ENCODE results near the gene MRC2. TPM values are rescaled to one million over a fixed set of nuclear protein-coding genes. Genes with fewer than 3 reads are reported as not detected.

The MRC2 gene
- total RNA-seq, 4 donors from 2014 or later = 51.9 to 117 (median 78.0) TPM

DNA sequence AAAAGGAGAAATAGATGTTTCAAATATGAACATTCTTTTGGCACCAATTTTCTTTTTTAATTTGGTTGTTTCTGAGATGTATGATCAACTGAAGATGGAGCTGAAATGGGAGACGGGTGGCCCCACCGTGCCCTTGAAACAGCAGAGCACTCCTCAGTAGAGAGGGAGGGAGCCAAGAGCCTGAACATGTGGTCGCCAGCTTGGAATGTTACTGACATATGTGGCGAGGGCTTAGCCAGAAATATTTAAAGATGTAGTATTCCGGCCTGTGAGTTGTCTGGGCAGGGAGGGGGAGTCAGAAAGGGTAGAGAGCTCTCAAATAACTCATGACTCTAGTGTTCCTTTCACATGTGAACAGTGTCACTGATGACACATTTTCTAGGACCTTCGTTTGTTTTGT lies 13.3 kb upstream of the MRC2 start:
- H3K27me3 ChIP-seq = no peaks in the 10 kb centered on the region
- peaks cover 0 to 69% (median 11%) of the 10 kb centered on the region in 3 donors for H3K36me3 ChIP-seq
- WGBS, 2 donors = 50 to 51% methylated on average over 6 of the region's 6 CpGs
- no peak overlapping the region for H3K4me3 ChIP-seq
- no peak for TF ChIP-seq EP300 (IDR thresholded peaks at IDR 0.05)
- TF ChIP-seq, protein P1, sequence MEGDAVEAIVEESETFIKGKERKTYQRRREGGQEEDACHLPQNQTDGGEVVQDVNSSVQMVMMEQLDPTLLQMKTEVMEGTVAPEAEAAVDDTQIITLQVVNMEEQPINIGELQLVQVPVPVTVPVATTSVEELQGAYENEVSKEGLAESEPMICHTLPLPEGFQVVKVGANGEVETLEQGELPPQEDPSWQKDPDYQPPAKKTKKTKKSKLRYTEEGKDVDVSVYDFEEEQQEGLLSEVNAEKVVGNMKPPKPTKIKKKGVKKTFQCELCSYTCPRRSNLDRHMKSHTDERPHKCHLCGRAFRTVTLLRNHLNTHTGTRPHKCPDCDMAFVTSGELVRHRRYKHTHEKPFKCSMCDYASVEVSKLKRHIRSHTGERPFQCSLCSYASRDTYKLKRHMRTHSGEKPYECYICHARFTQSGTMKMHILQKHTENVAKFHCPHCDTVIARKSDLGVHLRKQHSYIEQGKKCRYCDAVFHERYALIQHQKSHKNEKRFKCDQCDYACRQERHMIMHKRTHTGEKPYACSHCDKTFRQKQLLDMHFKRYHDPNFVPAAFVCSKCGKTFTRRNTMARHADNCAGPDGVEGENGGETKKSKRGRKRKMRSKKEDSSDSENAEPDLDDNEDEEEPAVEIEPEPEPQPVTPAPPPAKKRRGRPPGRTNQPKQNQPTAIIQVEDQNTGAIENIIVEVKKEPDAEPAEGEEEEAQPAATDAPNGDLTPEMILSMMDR (IDR thresholded peaks at IDR 0.05) = no peak
- no peak for TF ChIP-seq POLR2A (IDR thresholded peaks at IDR 0.05)
- peaks cover 0 to 25% (median 0%) of the 10 kb centered on the region in 4 donors for H3K4me1 ChIP-seq
- DNase-seq (ENCODE audit: low spot score in 2 of 2) = no peak
- H3K9me3 ChIP-seq = no peaks in the 10 kb centered on the region
- H3K27ac ChIP-seq = no peak overlapping the region

DNA sequence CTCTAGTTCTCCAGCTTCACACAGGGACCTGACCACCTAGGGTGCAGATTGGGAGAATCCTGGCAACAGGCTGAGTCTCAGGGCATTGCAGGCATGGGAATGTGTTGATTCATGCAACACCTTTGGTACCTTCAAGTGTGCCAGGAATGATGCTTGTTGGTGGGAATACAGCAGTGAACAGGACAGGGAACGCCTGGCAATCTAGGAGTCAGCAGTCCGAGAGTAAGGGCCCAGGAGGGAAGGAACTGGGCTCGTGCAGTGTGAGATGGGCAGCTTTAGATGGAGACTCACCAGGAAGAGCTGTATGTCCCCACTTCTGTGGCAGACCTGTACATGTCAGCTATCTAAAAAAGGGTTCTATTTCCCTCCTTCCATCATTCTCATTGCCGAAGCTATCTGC lies 12.0 kb upstream of the MRC2 start:
- no peaks in the 10 kb centered on the region for H3K27me3 ChIP-seq
- peaks cover 0 to 56% (median 0%) of the 10 kb centered on the region in 3 donors for H3K36me3 ChIP-seq
- H3K9me3 ChIP-seq = no peaks in the 10 kb centered on the region
- no peak for DNase-seq (ENCODE audit: low spot score in 2 of 2)
- TF ChIP-seq, protein P1 (IDR thresholded peaks at IDR 0.05) = no peak
- no peak for TF ChIP-seq EP300 (IDR thresholded peaks at IDR 0.05)
- no peak for TF ChIP-seq POLR2A (IDR thresholded peaks at IDR 0.05)
- H3K4me3 ChIP-seq = no peak overlapping the region
- H3K4me1 ChIP-seq = peaks cover 0 to 31% (median 0%) of the 10 kb centered on the region in 4 donors
- WGBS, 2 donors = 85 to 86% methylated on average over 4 of the region's 4 CpGs
- H3K27ac ChIP-seq = no peak overlapping the region

DNA sequence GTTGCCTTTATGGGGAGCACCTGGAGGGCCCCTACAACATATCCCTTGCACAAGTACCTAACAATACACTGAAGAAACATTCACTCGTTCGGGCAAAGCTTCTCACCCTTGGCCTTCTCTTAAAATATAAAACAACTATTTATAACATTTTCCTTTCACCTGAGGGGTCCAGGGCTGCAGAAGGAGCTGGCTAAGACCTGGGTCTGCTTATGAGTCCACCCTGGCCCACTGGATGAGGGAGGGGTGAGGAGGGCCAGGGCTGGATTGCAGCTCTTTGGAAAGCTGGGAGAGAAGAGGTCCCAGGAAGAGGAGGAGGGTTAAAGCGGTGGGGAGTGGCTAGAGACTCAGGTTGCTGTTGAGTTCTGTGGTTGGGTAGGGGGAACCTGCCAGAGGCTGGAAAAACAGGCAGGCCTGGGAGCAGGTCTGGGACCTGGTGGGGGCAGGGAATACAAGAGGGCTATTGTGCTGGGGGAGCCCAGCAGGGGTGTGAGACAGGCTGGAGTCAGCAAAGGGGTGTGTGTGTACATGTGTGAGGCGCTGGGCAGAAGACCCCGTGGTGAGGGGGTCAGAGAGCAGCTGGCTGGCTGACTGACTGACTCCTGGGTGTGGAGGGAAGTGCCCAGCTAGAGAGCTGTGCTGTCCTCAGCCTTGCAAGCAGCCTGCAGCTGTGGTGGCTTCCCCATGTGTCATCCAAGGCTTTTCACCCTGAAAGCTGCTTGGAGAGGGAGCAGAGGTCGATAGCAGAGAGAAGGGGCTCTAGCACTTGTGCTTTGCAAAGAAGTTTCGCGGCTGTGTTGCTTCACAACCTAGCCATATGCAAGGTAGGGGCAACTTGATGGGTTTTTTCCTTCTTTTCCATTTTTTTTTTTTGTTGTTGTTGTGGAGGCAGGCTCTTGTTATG lies 10.2 kb upstream of the MRC2 start:
- Histone ChIP-seq H3K27ac (no peak overlapping the region), H3K9me3 (no peaks in the 10 kb centered on the region), H3K27me3 (no peaks in the 10 kb centered on the region), H3K36me3 (peaks cover 0 to 44% (median 0%) of the 10 kb centered on the region in 3 donors), H3K4me1 (peaks cover 0 to 31% (median 0%) of the 10 kb centered on the region in 4 donors), H3K4me3 (no peak overlapping the region)
- DNase-seq (ENCODE audit: low spot score in 2 of 2) = no peak
- WGBS, 2 donors = 54 to 55% methylated on average over 8 of the region's 8 CpGs
- TF ChIP-seq, protein P1 (IDR thresholded peaks at IDR 0.05) = no peak
- TF ChIP-seq POLR2A (IDR thresholded peaks at IDR 0.05) (no peak), EP300 (IDR thresholded peaks at IDR 0.05) (no peak)

DNA sequence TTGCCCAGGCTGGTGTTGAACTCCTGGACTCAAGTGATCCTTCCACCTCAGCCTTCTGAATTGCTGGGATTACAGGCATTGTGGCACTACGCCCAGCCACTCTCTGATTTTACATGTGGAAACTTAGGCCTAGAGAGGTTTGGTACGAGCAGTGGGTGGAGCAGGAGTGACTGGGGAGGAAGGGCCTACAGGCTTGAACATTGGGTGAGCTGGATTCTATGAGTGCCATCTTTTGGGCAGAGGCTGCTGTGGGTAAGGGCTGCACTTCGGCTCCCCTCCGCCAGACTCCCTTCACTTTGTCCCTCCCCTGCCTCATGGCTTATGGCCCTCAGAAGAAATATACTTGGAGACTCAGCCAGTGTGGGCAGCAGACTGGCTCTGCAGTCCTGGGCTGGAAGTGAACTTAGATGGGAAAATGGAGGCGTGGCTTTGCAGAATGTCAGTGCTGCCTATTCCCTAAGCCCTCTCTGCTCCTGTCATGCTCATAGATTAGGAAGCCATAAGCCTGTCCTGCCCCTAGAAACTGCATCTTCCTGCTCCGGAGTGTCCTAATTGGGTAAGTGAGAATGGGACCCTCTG lies 9.5 kb upstream of the MRC2 start:
- H3K4me1 ChIP-seq = peaks cover 0 to 31% (median 0%) of the 10 kb centered on the region in 4 donors
- no peaks in the 10 kb centered on the region for H3K9me3 ChIP-seq
- H3K27ac ChIP-seq = no peak overlapping the region
- DNase-seq (ENCODE audit: low spot score in 2 of 2) = no peak
- peaks cover 0 to 43% (median 0%) of the 10 kb centered on the region in 3 donors for H3K36me3 ChIP-seq
- H3K27me3 ChIP-seq = no peaks in the 10 kb centered on the region
- no peak overlapping the region for H3K4me3 ChIP-seq
- TF ChIP-seq EP300 (IDR thresholded peaks at IDR 0.05) (no peak), POLR2A (IDR thresholded peaks at IDR 0.05) (no peak)
- TF ChIP-seq, protein P1 (IDR thresholded peaks at IDR 0.05) = no peak
- WGBS, 2 donors = 69 to 76% methylated on average over 6 of the region's 6 CpGs

Measured in tibial nerve (tissue), 4 donors.